PC-9 (cell line): Measurements from ENCODE around the gene SASH1. TPM values are rescaled to one million over a fixed set of nuclear protein-coding genes. Genes with fewer than 3 reads are reported as not detected.
"Not testable (repeated sequence)": the region's sequence is repeated elsewhere in the genome, so short reads cannot be mapped to it uniquely, and the experiment has no call there.

Experiments
- BruUV-seq: library from RNA; stranded (reverse); fragments of 400-500 nt; replicated peaks from 2 replicates; lab custom pipeline; 2021; lab: Mats Ljungman, UMichigan
- CTCF ChIA-PET: fragments of 300-600 bp; sonication (Branson Sonifier 250); formaldehyde crosslinking; loops from one replicate; lab custom pipeline; 2022; ENCODE audit warnings: antibody characterized with exemption; lab: Charles Lee
- POLR2A ChIA-PET: fragments of 300-600 bp; sonication (Branson Sonifier 250); formaldehyde crosslinking; loops from one replicate; lab custom pipeline; 2022; ENCODE audit warnings: antibody characterized with exemption; ENCODE audit not compliant: unreplicated experiment; lab: Charles Lee
- DNase-seq, 2 experiments: peaks; one replicate each; pipeline versions ENCODE4 v3.0.0 to v3.0.0-alpha.2; 2015 to 2022; ENCODE audit warnings: mixed read lengths in 1 of 2
- H2AFZ ChIP-seq: fragments of 200-600 bp; sonication (generic); 2 replicates; pipeline ENCODE4 v1.8.1; 2017; ENCODE audit warnings: antibody characterized with exemption
- H3F3A ChIP-seq: fragments of 200-600 bp; sonication (generic); 2 replicates; pipeline ENCODE4 v1.8.1; 2017; ENCODE audit warnings: antibody characterized with exemption, mild to moderate bottlenecking, low read depth; ENCODE audit not compliant: insufficient read depth
- H3K27ac ChIP-seq: fragments of 200-600 bp; sonication (generic); 2 replicates; pipeline ENCODE4 v1.6.1; 2016; ENCODE audit warnings: mixed run types
- H3K27me3 ChIP-seq: fragments of 200-600 bp; sonication (generic); 2 replicates; pipeline ENCODE4 v1.6.1; 2016; ENCODE audit warnings: low read depth, mixed run types; ENCODE audit not compliant: insufficient read depth
- H3K36me3 ChIP-seq: fragments of 200-600 bp; sonication (generic); 2 replicates; pipeline ENCODE4 v1.6.1; 2016; ENCODE audit warnings: low read depth, mixed run types
- H3K4me1 ChIP-seq: fragments of 200-600 bp; sonication (generic); replicated peaks from 2 replicates; pipeline ENCODE4 v1.6.1; 2016; ENCODE audit warnings: mixed run types; ENCODE audit not compliant: insufficient read depth
- H3K4me2 ChIP-seq: fragments of 200-600 bp; sonication (generic); 2 replicates; pipeline ENCODE4 v1.6.1; 2017; ENCODE audit warnings: mixed run types
- H3K4me3 ChIP-seq: fragments of 200-600 bp; sonication (generic); 2 replicates; pipeline ENCODE4 v1.6.1; 2016; ENCODE audit warnings: mixed run types
- H3K79me2 ChIP-seq: fragments of 200-600 bp; sonication (generic); 2 replicates; pipeline ENCODE4 v1.6.1; 2017; ENCODE audit warnings: low read depth, mixed run types
- H3K9me2 ChIP-seq: fragments of 200-600 bp; sonication (generic); 2 replicates; pipeline ENCODE4 v1.8.1; 2017; ENCODE audit warnings: mild to moderate bottlenecking; ENCODE audit not compliant: insufficient read depth
- H3K9me3 ChIP-seq: fragments of 200-600 bp; sonication (generic); 2 replicates; pipeline ENCODE4 v1.8.1; 2016; ENCODE audit warnings: low read depth; ENCODE audit not compliant: insufficient read depth
- H4K20me1 ChIP-seq: fragments of 200-600 bp; sonication (generic); 2 replicates; pipeline ENCODE4 v1.8.1; 2017; ENCODE audit not compliant: insufficient read depth
- CTCF ChIP-seq: fragments of 200-600 bp; sonication (generic); conservative IDR thresholded peaks from 2 replicates; pipeline ENCODE4 v1.6.1; 2017; ENCODE audit warnings: mixed run types, antibody characterized with exemption, mild to moderate bottlenecking, moderate library complexity
- EZH2 ChIP-seq: fragments of 200-600 bp; sonication (generic); IDR thresholded peaks from 2 replicates; pipeline ENCODE4 v1.8.0; 2017; ENCODE audit warnings: antibody characterized with exemption, low read depth
- intact Hi-C: fragments of 100-400 bp; cut with micrococcal nuclease; formaldehyde crosslinking; loops from one replicate; pipeline ENCODE4 v1.10.0; 2022; ENCODE audit not compliant: unreplicated experiment
- total RNA-seq: library from RNA; stranded (reverse); gene quantifications from 2 replicates; pipeline ENCODE4 v1.2.3, GENCODE V29; 2021

SASH1 gene
- total RNA-seq, 1 experiment from 2014 or later, result 32.9 TPM

GRCh38 chr6:148351309-148351708, 8.7 kb downstream of the SASH1 start:
- Histone ChIP-seq H3K27me3 (no peaks in the 10 kb centered on the region), H4K20me1 (no peaks in the 10 kb centered on the region), H3K9me3 (no peaks in the 10 kb centered on the region), H3F3A (no peaks in the 10 kb centered on the region), H3K4me2 (no peak overlapping the region), H3K4me3 (no peak overlapping the region), H3K36me3 (peaks cover 4% of the 10 kb centered on the region; the same call in 1 of the 2 replicates), H2AFZ (no peak overlapping the region), H3K9me2 (no peaks in the 10 kb centered on the region), H3K4me1 (0 out of 2 replicates have a peak, but pooled peaks cover 4% of the 10 kb centered on the region), H3K27ac (no peak overlapping the region), H3K79me2 (peaks cover 37% of the 10 kb centered on the region)
- DNase-seq, result no peak
- CTCF ChIA-PET, result no interaction called here
- no TSS peak for BruUV-seq
- TF ChIP-seq EZH2 (no peak), CTCF (no peak)
- intact Hi-C loops, result no loop called here
- POLR2A ChIA-PET, result no interaction called here

- CTCF ChIA-PET, H3K9me3 ChIP-seq, H3K36me3 ChIP-seq, H3K27ac ChIP-seq, H4K20me1 ChIP-seq, H3K4me1 ChIP-seq, POLR2A ChIA-PET, H3K4me3 ChIP-seq, BruUV-seq, DNase-seq, H3K27me3 ChIP-seq, H3F3A ChIP-seq, intact Hi-C loops, H3K4me2 ChIP-seq, H3K9me2 ChIP-seq, H2AFZ ChIP-seq: not testable (repeated sequence)
- H3K79me2 ChIP-seq, result peaks cover 26% of the 10 kb centered on the region
Measured at GRCh38 chr6:148352421-148352820, 9.8 kb downstream of the SASH1 start.

- no peak for DNase-seq
- 0 out of 2 replicates have a peak, but pooled peaks cover 4% of the 10 kb centered on the region for H3K79me2 ChIP-seq
- no peaks in the 10 kb centered on the region for H3K27me3 ChIP-seq
- H4K20me1 ChIP-seq, result no peaks in the 10 kb centered on the region
- BruUV-seq, result no TSS peak
- H3K4me2 ChIP-seq, result no peak overlapping the region
- H2AFZ ChIP-seq, result no peak overlapping the region
- CTCF ChIA-PET, result no interaction called here
- no peak overlapping the region for H3K4me3 ChIP-seq
- no peak overlapping the region for H3K27ac ChIP-seq
- intact Hi-C loops, result no loop called here
- no peaks in the 10 kb centered on the region for H3K36me3 ChIP-seq
- no peaks in the 10 kb centered on the region for H3K9me3 ChIP-seq
- H3K9me2 ChIP-seq, result no peaks in the 10 kb centered on the region
- no peaks in the 10 kb centered on the region for H3K4me1 ChIP-seq
- POLR2A ChIA-PET, result no interaction called here
- no peaks in the 10 kb centered on the region for H3F3A ChIP-seq
- no peak for TF ChIP-seq EZH2
- TF ChIP-seq CTCF, result no peak
Measured at GRCh38 chr6:148358196-148358785, 15.7 kb downstream of the SASH1 start.

- BruUV-seq, result no TSS peak
- Histone ChIP-seq H3K79me2 (0 out of 2 replicates have a peak, but pooled peaks cover 7% of the 10 kb centered on the region), H4K20me1 (0 out of 2 replicates have a peak, but pooled peaks cover 3% of the 10 kb centered on the region), H3K27me3 (no peaks in the 10 kb centered on the region), H3K36me3 (no peaks in the 10 kb centered on the region), H3K9me2 (no peaks in the 10 kb centered on the region), H3K9me3 (no peaks in the 10 kb centered on the region), H3K4me1 (no peaks in the 10 kb centered on the region), H3K4me2 (no peak overlapping the region), H3F3A (no peaks in the 10 kb centered on the region; the same call in 1 of the 2 replicates), H3K27ac (no peak overlapping the region), H3K4me3 (no peak overlapping the region), H2AFZ (no peak overlapping the region)
- DNase-seq, result no peak
- POLR2A ChIA-PET, result no interaction called here
- TF ChIP-seq EZH2 (no peak), CTCF (no peak)
- CTCF ChIA-PET, result no interaction called here
- intact Hi-C loops, result no loop called here
Measured at GRCh38 chr6:148359228-148359627, 16.6 kb downstream of the SASH1 start.
